Endothelial cell of umbilical vein (primary cell): ENCODE results near the gene FLACC1. TPM values are rescaled to one million over a fixed set of nuclear protein-coding genes. Genes with fewer than 3 reads are reported as not detected.

Source experiments
- BruUV-seq: library from RNA; stranded (reverse); fragments of 400-500 nt; replicated peaks from 2 replicates; lab custom pipeline; 2021; lab: Mats Ljungman, UMichigan
- CTCF ChIA-PET: fragments of 300-600, 350-600 bp; sonication (Branson Sonifier 250); formaldehyde crosslinking; loops from one replicate; lab custom pipeline; 2021; ENCODE audit warnings: antibody characterized with exemption, inconsistent platforms; lab: Charles Lee
- POLR2A ChIA-PET: fragments of 300-600, 350-600 bp; sonication (Branson Sonifier 250); formaldehyde crosslinking; loops from one replicate; lab custom pipeline; 2021; ENCODE audit warnings: antibody characterized with exemption, inconsistent platforms; lab: Charles Lee
- DNase-seq: peaks from one replicate; pipeline ENCODE4 v3.0.0-alpha.2; 2011; ENCODE audit warnings: low read depth, low spot score
- FAIRE-seq: peaks from 2 replicates; lab custom pipeline; 2011; peaks lifted over from hg19 to GRCh38; lab: Jason Lieb, UNC
- H2AFZ ChIP-seq: 2 replicates; pipeline ENCODE4 v1.6.0; 2012; ENCODE audit warnings: low read depth, low read length, control low read depth, inconsistent platforms
- H3K27ac ChIP-seq: 2 replicates; pipeline ENCODE4 v1.5.1; 2011; ENCODE audit warnings: low read depth, mild to moderate bottlenecking, control low read depth, low read length, moderate library complexity; ENCODE audit not compliant: insufficient read depth
- H3K27me3 ChIP-seq, 2 experiments: 2 replicates each; pipeline versions ENCODE4 v1.6.0 to v1.6.1; 2011; ENCODE audit warnings: low read length in 2 of 2, mixed read lengths in 1 of 2; ENCODE audit not compliant: control insufficient read depth in 2 of 2, insufficient read depth in 2 of 2
- H3K36me3 ChIP-seq, 2 experiments: 2 replicates in 1 of 2; 3 replicates in 1 of 2; pipeline ENCODE4 v1.5.1; 2011; ENCODE audit warnings: low read length in 2 of 2, mild to moderate bottlenecking in 1 of 2, moderate library complexity in 1 of 2; ENCODE audit not compliant: control insufficient read depth in 2 of 2, insufficient read depth in 2 of 2; ENCODE audit errors: extremely low read depth in 1 of 2
- H3K4me1 ChIP-seq: 3 replicates; pipeline ENCODE4 v1.5.1; 2011; ENCODE audit warnings: mild to moderate bottlenecking, low read length; ENCODE audit not compliant: control insufficient read depth, insufficient read depth; ENCODE audit errors: extremely low read depth
- H3K4me2 ChIP-seq: 2 replicates; pipeline ENCODE4 v1.6.1; 2011; ENCODE audit warnings: low read length, control low read depth, mixed read lengths; ENCODE audit not compliant: insufficient read depth
- H3K4me3 ChIP-seq, 3 experiments: fragments of 200-600 bp in 1 of 3; sonication (generic), shearing (Covaris generic) in 1 of 3; replicated peaks in 1 of 3; 2 replicates each; pipeline ENCODE4 v1.5.1; 2011 to 2016; ENCODE audit warnings: control low read depth in 3 of 3, low read length in 3 of 3, mild to moderate bottlenecking in 2 of 3, inconsistent platforms in 1 of 3, low read depth in 1 of 3, moderate library complexity in 1 of 3; ENCODE audit not compliant: insufficient read depth in 1 of 3
- H3K79me2 ChIP-seq: 2 replicates; pipeline ENCODE4 v1.6.0; 2012; ENCODE audit warnings: low read length, inconsistent platforms; ENCODE audit not compliant: control insufficient read depth, insufficient read depth
- H3K9ac ChIP-seq: replicated peaks from 2 replicates; pipeline ENCODE3; 2011; ENCODE audit warnings: low read length, control low read depth; ENCODE audit not compliant: insufficient read depth; ENCODE audit errors: extremely low read depth
- H3K9me1 ChIP-seq: replicated peaks from 3 replicates; pipeline ENCODE4 v1.6.0; 2011; ENCODE audit warnings: mild to moderate bottlenecking, low read length; ENCODE audit not compliant: control insufficient read depth, insufficient read depth; ENCODE audit errors: extremely low read depth
- H3K9me3 ChIP-seq: replicated peaks from 2 replicates; pipeline ENCODE4 v1.5.1; 2012; ENCODE audit warnings: low read length, inconsistent platforms; ENCODE audit not compliant: control insufficient read depth, insufficient read depth
- H4K20me1 ChIP-seq: replicated peaks from 2 replicates; pipeline ENCODE3; 2011; ENCODE audit warnings: mild to moderate bottlenecking, low read length; ENCODE audit not compliant: control insufficient read depth, insufficient read depth; ENCODE audit errors: extremely low read depth
- CTCF ChIP-seq, 2 donors: IDR thresholded peaks; 1 replicate in 1 of 2; 2 replicates in 1 of 2; pipeline ENCODE4 v1.5.1; 2011; ENCODE audit warnings: low read length in 2 of 2, mild to moderate bottlenecking in 2 of 2, moderate library complexity in 2 of 2, control low read depth in 1 of 2, inconsistent platforms in 1 of 2, low read depth in 1 of 2; ENCODE audit not compliant: insufficient read depth in 1 of 2; ENCODE audit errors: extremely low read depth in 1 of 2
- EZH2 ChIP-seq: IDR thresholded peaks from 2 replicates; pipeline ENCODE4 v1.6.1; 2012; ENCODE audit warnings: borderline replicate concordance, low read depth, mild to moderate bottlenecking, moderate library complexity, low read length, inconsistent platforms; ENCODE audit not compliant: severe bottlenecking
- FOS ChIP-seq: IDR thresholded peaks from 2 replicates; pipeline ENCODE4 v1.6.1; 2011; ENCODE audit warnings: mild to moderate bottlenecking, low read length, moderate library complexity, borderline replicate concordance; ENCODE audit not compliant: insufficient read depth
- GATA2 ChIP-seq: IDR thresholded peaks from 2 replicates; pipeline ENCODE4 v1.7.0; 2011; ENCODE audit warnings: low read depth, mild to moderate bottlenecking, moderate library complexity, mixed read lengths, low read length; ENCODE audit not compliant: insufficient read length, insufficient read depth
- JUN ChIP-seq: IDR thresholded peaks from 2 replicates; pipeline ENCODE4 v1.6.1; 2011; ENCODE audit warnings: borderline replicate concordance, low read depth; ENCODE audit not compliant: insufficient read length, insufficient read depth
- MYC ChIP-seq: IDR thresholded peaks from one replicate; pipeline ENCODE4 v1.6.1; 2011; ENCODE audit warnings: mild to moderate bottlenecking, low read depth, low read length
- POLR2A ChIP-seq: IDR thresholded peaks from 2 replicates; pipeline ENCODE4 v1.6.1; 2012; ENCODE audit warnings: low read depth, mild to moderate bottlenecking, control low read depth, low read length
- POLR2AphosphoS5 ChIP-seq: IDR thresholded peaks from 2 replicates; pipeline ENCODE4 v1.6.1; 2012; ENCODE audit warnings: low read depth, mild to moderate bottlenecking, control low read depth, low read length, moderate library complexity; ENCODE audit not compliant: insufficient read depth
- dilution Hi-C: fragments of 300-500 bp; cut with MboI; formaldehyde crosslinking; loops from one replicate; pipeline ENCODE4 v1.15.0; 2019; ENCODE audit warnings: low sequenced_read_pairs; ENCODE audit not compliant: extremely low pct_ligation_motif_present
- intact Hi-C: fragments of 100-400 bp; cut with micrococcal nuclease; formaldehyde crosslinking; loops from one replicate; pipeline ENCODE4 v1.10.0; 2022
- polyA plus RNA-seq, 4 experiments: library from polyadenylated mRNA; depleted of rRNA in 3 of 4; stranded (reverse) in 3 of 4; unstranded in 1 of 4; fragments of >200 nt; gene quantifications; 2 replicates each; pipeline versions ENCODE4 v1.2.1 to v1.2.3, GENCODE V29; 2011 to 2012; ENCODE audit warnings: missing spikeins in 1 of 4
- total RNA-seq: library from RNA; stranded (reverse); gene quantifications from 2 replicates; pipeline ENCODE4 v1.2.3, GENCODE V29; 2021
- TF ChIP-seq, protein P1 (sequence below): IDR thresholded peaks from 2 replicates; pipeline ENCODE4 v1.6.1; 2011; ENCODE audit not compliant: insufficient read depth, insufficient read length

FLACC1 gene
- total and polyA plus RNA-seq, 2 donors (not counting 3 experiments of a cell fraction or from before 2014, with no cell fraction given) = 0.11 to 1.4 TPM

DNA sequence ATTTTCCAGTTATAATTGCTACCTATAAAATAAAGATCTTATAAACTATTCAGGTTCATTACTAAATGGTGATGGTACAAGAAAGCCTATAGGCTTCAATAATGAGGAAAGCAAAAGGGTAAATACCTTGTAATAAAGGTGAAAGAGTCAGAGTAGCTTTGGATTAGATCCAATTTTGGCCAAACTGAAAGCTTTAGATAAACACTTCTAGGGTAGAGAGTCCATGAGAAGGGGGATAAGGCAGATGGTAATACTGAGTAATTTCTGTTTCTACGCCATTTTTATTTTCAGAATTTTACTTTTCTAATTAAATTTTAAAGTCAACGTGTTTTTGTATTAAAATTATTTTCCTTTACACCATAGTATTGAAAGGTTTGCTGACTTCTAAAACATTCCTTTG lies 87.4 kb downstream of the FLACC1 start:
- Histone ChIP-seq H3K9me3 (no peaks in the 10 kb centered on the region), H3K9ac (no peak overlapping the region), H3K9me1 (no peaks in the 10 kb centered on the region), H3K36me3 (no peaks in the 10 kb centered on the region), H3K27ac (no peak overlapping the region), H4K20me1 (no peaks in the 10 kb centered on the region), H3K4me1 (no peaks in the 10 kb centered on the region), H3K4me3 (no peak overlapping the region), H3K4me2 (no peak overlapping the region), H3K27me3 (no peaks in the 10 kb centered on the region), H2AFZ (no peak overlapping the region), H3K79me2 (no peaks in the 10 kb centered on the region)
- ChIA-PET CTCF (interaction anchor here (2.0 kb wide), 1 partner anchor 9 kb away, joined by 6 read pairs; no protein-coding TSS in a partner anchor), POLR2A (no interaction called here)
- no peak for DNase-seq
- dilution Hi-C loops = no loop called here
- TF ChIP-seq CTCF (IDR thresholded peaks at IDR 0.05; ENCODE audit: extremely low read depth in 1 of 2, insufficient read depth in 1 of 2, low read depth in 1 of 2, low read length in 2 of 2) (no peak), POLR2A (no peak), JUN (no peak), GATA2 (no peak), MYC (no peak), POLR2AphosphoS5 (no peak), FOS (no peak), EZH2 (no peak)
- TF ChIP-seq, protein P1, sequence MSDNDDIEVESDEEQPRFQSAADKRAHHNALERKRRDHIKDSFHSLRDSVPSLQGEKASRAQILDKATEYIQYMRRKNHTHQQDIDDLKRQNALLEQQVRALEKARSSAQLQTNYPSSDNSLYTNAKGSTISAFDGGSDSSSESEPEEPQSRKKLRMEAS = no peak
- intact Hi-C loops = no loop called here
- no peak for FAIRE-seq
- BruUV-seq = no TSS peak
